ENCODE results near the gene DUSP16. TPM values are rescaled to one million over a fixed set of nuclear protein-coding genes. Genes with fewer than 3 reads are reported as not detected.

Gene DUSP16
- total RNA-seq, 1 experiment from 2014 or later: 4.4 TPM

DNA sequence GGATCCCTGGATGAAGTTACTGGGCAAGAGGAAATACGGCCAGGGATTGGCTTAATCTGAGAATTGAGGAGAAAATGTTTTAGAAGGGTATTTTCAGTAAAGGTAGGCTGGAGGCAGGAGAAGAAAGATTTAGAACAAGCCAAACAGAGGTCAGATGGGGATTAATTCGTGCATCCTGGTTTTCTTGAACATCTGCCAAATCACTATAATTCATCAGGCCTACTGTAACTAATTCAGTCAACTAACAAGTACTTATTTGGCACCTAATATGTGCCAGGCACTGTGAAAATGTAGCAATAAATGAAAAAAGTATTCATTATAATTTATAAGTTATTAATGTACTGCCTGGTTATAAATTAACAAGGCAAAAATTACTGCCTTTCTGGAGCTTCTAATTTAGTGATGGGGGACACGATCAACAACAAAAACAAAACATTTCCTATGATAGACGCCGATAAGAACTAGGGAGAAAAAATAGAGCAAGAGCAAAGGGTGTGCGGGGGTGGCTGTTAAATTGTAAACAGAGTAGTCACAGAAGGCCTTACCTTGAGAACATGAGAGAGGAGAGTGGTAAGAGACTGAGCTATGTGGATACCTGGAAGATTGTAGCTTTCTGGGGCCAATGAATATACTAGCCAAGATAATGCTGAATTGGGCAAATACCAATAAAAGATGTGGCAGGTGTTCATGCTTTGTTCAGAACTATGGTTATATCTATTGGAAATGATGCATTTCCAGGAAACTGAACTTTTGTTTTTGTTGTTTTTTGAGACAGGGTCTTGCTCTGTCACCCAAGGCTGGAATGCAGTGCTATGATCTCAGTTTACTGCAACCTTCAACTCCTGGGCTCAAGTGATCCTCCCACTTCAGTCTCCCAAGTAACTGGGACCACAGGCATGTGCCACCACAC, 34.0 kb downstream of the DUSP16 start:
- DNase-seq (no peak), ATAC-seq (no peak)
- H3F3A ChIP-seq (ENCODE audit: low read length, unreplicated experiment): no peaks in the 10 kb centered on the region
- ChIA-PET CTCF (no interaction called here), POLR2A (ENCODE audit: unreplicated experiment) (no interaction called here)
- H3K36me3 ChIP-seq (ENCODE audit: low read depth, low read length): no peaks in the 10 kb centered on the region
- no peaks in the 10 kb centered on the region for H4K20me1 ChIP-seq (ENCODE audit: low read length)
- no peaks in the 10 kb centered on the region for H3K9me3 ChIP-seq (ENCODE audit: low read length)
- H3K4me2 ChIP-seq (ENCODE audit: low read length): no peak overlapping the region
- no peak overlapping the region for H3K27ac ChIP-seq (ENCODE audit: low read length)
- H3K9me2 ChIP-seq (replicated peaks; ENCODE audit: low read length): no peaks in the 10 kb centered on the region
- H2AFZ ChIP-seq (ENCODE audit: low read length): no peak overlapping the region
- no peak overlapping the region for H3K9ac ChIP-seq (ENCODE audit: low read length)
- no peaks in the 10 kb centered on the region for H3K79me2 ChIP-seq (ENCODE audit: low read length)
- H3K4me1 ChIP-seq (ENCODE audit: insufficient read depth, low read length): no peaks in the 10 kb centered on the region
- H3K4me3 ChIP-seq (ENCODE audit: low read length): no peak overlapping the region
- BruUV-seq (replicated peaks): no TSS peak
- intact Hi-C loops (cut with micrococcal nuclease): no loop called here
- TF ChIP-seq EZH2phosphoT487 (IDR thresholded peaks at IDR 0.05; ENCODE audit: borderline replicate concordance, low read length) (no peak), EZH2 (IDR thresholded peaks at IDR 0.05; ENCODE audit: low read length, unreplicated experiment) (no peak)
- TF ChIP-seq, protein P1, sequence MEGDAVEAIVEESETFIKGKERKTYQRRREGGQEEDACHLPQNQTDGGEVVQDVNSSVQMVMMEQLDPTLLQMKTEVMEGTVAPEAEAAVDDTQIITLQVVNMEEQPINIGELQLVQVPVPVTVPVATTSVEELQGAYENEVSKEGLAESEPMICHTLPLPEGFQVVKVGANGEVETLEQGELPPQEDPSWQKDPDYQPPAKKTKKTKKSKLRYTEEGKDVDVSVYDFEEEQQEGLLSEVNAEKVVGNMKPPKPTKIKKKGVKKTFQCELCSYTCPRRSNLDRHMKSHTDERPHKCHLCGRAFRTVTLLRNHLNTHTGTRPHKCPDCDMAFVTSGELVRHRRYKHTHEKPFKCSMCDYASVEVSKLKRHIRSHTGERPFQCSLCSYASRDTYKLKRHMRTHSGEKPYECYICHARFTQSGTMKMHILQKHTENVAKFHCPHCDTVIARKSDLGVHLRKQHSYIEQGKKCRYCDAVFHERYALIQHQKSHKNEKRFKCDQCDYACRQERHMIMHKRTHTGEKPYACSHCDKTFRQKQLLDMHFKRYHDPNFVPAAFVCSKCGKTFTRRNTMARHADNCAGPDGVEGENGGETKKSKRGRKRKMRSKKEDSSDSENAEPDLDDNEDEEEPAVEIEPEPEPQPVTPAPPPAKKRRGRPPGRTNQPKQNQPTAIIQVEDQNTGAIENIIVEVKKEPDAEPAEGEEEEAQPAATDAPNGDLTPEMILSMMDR (conservative IDR thresholded peaks at IDR 0.05; ENCODE audit: low read depth, low read length): no peak
- no peaks in the 10 kb centered on the region for H3K27me3 ChIP-seq (ENCODE audit: low read length)

DNA sequence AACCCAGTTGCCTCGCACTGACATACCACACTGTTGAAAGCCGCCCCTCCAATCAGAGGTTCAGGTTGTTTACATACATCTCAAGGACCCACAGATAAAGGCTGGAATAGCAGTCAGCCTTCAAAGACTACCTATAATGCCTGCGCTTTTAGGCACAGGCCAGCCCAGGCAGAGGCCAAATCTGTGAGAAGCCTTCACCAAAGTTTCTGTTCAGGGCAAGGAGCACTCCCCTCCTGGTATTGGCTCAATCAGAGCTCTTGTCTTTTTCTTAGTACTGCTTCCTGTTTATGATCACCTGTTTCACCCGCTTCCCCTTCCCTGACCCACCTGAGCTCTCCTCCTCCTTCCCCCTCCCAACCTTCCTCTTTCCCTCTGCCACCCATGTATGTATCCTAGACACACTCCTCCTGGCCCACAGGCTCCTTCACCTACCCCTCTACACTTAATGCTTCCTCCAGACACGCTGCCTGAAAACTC, 34.8 kb downstream of the DUSP16 start:
- Histone ChIP-seq H3K4me2 (ENCODE audit: low read length) (no peak overlapping the region), H3K9me3 (ENCODE audit: low read length) (no peaks in the 10 kb centered on the region), H3K36me3 (ENCODE audit: low read depth, low read length) (no peaks in the 10 kb centered on the region), H3K4me1 (ENCODE audit: insufficient read depth, low read length) (no peaks in the 10 kb centered on the region), H2AFZ (ENCODE audit: low read length) (no peak overlapping the region), H3F3A (ENCODE audit: low read length, unreplicated experiment) (no peaks in the 10 kb centered on the region), H3K79me2 (ENCODE audit: low read length) (no peaks in the 10 kb centered on the region), H3K27me3 (ENCODE audit: low read length) (no peaks in the 10 kb centered on the region), H3K9me2 (replicated peaks; ENCODE audit: low read length) (no peaks in the 10 kb centered on the region), H4K20me1 (ENCODE audit: low read length) (no peaks in the 10 kb centered on the region), H3K4me3 (ENCODE audit: low read length) (no peak overlapping the region), H3K27ac (ENCODE audit: low read length) (no peak overlapping the region), H3K9ac (ENCODE audit: low read length) (no peak overlapping the region)
- ChIA-PET CTCF (no interaction called here), POLR2A (ENCODE audit: unreplicated experiment) (no interaction called here)
- ATAC-seq (no peak), DNase-seq (no peak)
- no TSS peak for BruUV-seq (replicated peaks)
- TF ChIP-seq EZH2 (IDR thresholded peaks at IDR 0.05; ENCODE audit: low read length, unreplicated experiment): no peak
- TF ChIP-seq EZH2phosphoT487 (IDR thresholded peaks at IDR 0.05; ENCODE audit: borderline replicate concordance, low read length): no peak
- intact Hi-C loops (cut with micrococcal nuclease): no loop called here

DNA sequence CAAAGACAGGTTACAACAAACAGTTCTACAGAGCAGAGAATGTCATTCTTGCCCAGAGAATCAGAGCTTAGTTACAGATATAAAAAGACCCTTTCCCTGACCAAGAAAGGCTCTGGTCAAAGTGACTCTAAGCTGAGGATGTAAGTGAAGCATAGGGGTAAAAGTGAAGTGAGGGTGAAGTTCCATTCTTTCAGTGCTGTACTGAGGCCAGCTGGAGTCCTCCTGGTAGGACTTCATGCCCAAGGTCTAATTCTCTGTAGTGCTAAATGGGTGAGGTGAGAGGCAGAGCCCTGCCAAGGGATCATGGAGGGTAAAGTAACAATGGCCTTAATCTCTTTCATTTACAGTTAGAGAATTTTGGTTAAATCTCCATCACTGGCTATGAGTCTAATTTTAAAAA, 38.5 kb downstream of the DUSP16 start:
- no TSS peak for BruUV-seq (replicated peaks)
- Histone ChIP-seq H3K9me3 (ENCODE audit: low read length) (no peaks in the 10 kb centered on the region), H4K20me1 (ENCODE audit: low read length) (no peaks in the 10 kb centered on the region), H3K27ac (ENCODE audit: low read length) (no peak overlapping the region), H3K9ac (ENCODE audit: low read length) (no peak overlapping the region), H3F3A (ENCODE audit: low read length, unreplicated experiment) (no peaks in the 10 kb centered on the region), H3K27me3 (ENCODE audit: low read length) (no peaks in the 10 kb centered on the region), H3K4me1 (ENCODE audit: insufficient read depth, low read length) (no peaks in the 10 kb centered on the region), H3K9me2 (replicated peaks; ENCODE audit: low read length) (no peaks in the 10 kb centered on the region), H3K4me2 (ENCODE audit: low read length) (no peak overlapping the region), H2AFZ (ENCODE audit: low read length) (no peak overlapping the region), H3K4me3 (ENCODE audit: low read length) (no peak overlapping the region), H3K79me2 (ENCODE audit: low read length) (no peaks in the 10 kb centered on the region), H3K36me3 (ENCODE audit: low read depth, low read length) (no peaks in the 10 kb centered on the region)
- CTCF ChIA-PET: no interaction called here
- no peak for DNase-seq
- TF ChIP-seq EZH2 (IDR thresholded peaks at IDR 0.05; ENCODE audit: low read length, unreplicated experiment): no peak
- TF ChIP-seq, protein P1 (conservative IDR thresholded peaks at IDR 0.05; ENCODE audit: low read depth, low read length): no peak
- TF ChIP-seq EZH2phosphoT487 (IDR thresholded peaks at IDR 0.05; ENCODE audit: borderline replicate concordance, low read length): no peak
- no peak for ATAC-seq
- intact Hi-C loops (cut with micrococcal nuclease): no loop called here
- POLR2A ChIA-PET (ENCODE audit: unreplicated experiment): no interaction called here

All from PC-3 (cell line).